Breast epithelium (tissue), 3 donors: Measurements from ENCODE around the gene ACP5.

Experiments used
- POLR2A ChIP-seq: fragments of 450-650 bp; IDR thresholded peaks from one replicate; pipeline ENCODE4 v1.6.1; 2016; ENCODE audit warnings: antibody characterized with exemption, mild to moderate bottlenecking, moderate library complexity
- POLR2AphosphoS5 ChIP-seq, 3 donors: sonication (generic); formaldehyde crosslinking; IDR thresholded peaks; one replicate each; pipeline ENCODE4 v1.6.1; 2017; ENCODE audit warnings: antibody characterized with exemption in 3 of 3
- TF ChIP-seq, protein P1 (sequence below), 3 donors: fragments of 450-650 bp; IDR thresholded peaks; one replicate each; pipeline ENCODE4 v1.5.1; 2016 to 2017; ENCODE audit warnings: antibody characterized with exemption in 3 of 3, mild to moderate bottlenecking in 3 of 3, moderate library complexity in 3 of 3

DNA sequence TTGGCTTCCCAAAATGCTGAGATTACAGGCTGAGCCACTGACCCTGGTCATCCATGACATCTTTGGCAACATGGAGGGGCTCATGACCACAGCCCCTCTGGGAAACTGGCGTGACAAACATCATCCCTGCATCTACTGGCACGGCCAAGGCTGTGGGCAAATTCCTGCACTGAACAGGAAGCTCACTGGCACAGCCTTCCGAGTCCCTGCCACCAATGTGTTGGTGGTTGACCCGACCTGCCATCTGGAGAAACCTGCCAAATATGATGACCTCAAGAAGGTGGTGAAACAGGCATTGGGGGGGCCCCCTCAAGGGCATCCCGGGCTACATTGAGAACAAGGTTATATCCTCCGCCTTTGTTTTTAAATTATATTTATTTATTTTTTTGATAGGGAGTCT is 8.9 kb upstream of the ACP5 start:
- TF ChIP-seq, protein P1, sequence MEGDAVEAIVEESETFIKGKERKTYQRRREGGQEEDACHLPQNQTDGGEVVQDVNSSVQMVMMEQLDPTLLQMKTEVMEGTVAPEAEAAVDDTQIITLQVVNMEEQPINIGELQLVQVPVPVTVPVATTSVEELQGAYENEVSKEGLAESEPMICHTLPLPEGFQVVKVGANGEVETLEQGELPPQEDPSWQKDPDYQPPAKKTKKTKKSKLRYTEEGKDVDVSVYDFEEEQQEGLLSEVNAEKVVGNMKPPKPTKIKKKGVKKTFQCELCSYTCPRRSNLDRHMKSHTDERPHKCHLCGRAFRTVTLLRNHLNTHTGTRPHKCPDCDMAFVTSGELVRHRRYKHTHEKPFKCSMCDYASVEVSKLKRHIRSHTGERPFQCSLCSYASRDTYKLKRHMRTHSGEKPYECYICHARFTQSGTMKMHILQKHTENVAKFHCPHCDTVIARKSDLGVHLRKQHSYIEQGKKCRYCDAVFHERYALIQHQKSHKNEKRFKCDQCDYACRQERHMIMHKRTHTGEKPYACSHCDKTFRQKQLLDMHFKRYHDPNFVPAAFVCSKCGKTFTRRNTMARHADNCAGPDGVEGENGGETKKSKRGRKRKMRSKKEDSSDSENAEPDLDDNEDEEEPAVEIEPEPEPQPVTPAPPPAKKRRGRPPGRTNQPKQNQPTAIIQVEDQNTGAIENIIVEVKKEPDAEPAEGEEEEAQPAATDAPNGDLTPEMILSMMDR (IDR thresholded peaks at IDR 0.05) = no peak
- TF ChIP-seq POLR2AphosphoS5 (IDR thresholded peaks at IDR 0.05) = no peak
- TF ChIP-seq POLR2A = no peak
